IPS-18c (cell line): ENCODE data around the gene NHSL2.
"Not testable (repeated sequence)": the region's sequence is repeated elsewhere in the genome, so short reads cannot be mapped to it uniquely, and the experiment has no call there.

Source experiments
- H3K4me3 ChIP-seq: 2 replicates; pipeline ENCODE4 v1.7.0; 2013; ENCODE audit warnings: low read depth, mild to moderate bottlenecking, low read length, moderate library complexity; ENCODE audit not compliant: insufficient read depth
- H3K9me3 ChIP-seq: one replicate; pipeline ENCODE4 v1.6.1; 2013; ENCODE audit warnings: mild to moderate bottlenecking, low read length, moderate library complexity; ENCODE audit not compliant: control insufficient read depth, insufficient read depth

NHSL2 gene

DNA sequence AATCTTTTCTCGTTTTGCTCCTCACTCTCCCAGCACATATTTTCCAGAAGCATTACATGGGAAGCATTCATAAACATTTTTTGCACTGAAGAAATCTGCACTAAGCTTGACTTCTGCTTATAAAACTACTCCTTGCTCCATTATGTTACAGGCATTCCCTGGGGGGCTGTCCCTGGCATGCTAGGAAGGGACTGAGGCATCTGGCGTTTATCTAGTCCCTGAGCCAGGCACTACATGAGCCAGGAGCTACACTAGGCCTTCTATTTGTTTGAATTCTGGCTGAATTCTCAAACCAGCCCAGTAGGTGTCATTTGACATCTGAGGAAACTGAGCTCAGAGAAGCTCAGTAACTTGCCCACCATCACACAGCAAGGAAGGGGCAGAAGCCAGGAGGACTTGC, 43.3 kb downstream of the NHSL2 start:
- Histone ChIP-seq H3K9me3 (peaks cover 2% of the 10 kb centered on the region), H3K4me3 (peak overlapping the region; percentile 1; the same call in 1 of the 2 replicates)

DNA sequence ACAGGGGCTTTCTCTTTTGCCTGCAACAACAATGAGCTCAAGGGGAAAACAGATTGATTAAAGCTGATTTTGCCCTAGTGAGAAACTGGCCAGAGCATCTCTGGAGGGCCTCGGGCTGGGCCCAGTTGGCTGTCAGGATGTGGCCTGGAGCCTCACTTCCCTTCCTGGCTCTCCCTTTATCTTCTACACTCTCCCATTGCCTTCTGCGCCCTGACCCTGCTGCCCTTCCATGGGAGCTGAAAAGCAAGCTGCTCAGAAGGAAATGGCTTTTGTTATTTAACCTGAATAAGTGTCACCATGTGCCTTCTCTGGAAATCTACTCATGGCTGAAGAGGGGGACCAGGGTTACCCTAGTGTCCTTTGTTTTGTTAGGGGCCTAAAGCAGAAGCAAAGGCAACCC, 43.8 kb downstream of the NHSL2 start:
- peak overlapping the region; percentile 1; the same call in 1 of the 2 replicates for H3K4me3 ChIP-seq
- peaks cover 2% of the 10 kb centered on the region for H3K9me3 ChIP-seq

DNA sequence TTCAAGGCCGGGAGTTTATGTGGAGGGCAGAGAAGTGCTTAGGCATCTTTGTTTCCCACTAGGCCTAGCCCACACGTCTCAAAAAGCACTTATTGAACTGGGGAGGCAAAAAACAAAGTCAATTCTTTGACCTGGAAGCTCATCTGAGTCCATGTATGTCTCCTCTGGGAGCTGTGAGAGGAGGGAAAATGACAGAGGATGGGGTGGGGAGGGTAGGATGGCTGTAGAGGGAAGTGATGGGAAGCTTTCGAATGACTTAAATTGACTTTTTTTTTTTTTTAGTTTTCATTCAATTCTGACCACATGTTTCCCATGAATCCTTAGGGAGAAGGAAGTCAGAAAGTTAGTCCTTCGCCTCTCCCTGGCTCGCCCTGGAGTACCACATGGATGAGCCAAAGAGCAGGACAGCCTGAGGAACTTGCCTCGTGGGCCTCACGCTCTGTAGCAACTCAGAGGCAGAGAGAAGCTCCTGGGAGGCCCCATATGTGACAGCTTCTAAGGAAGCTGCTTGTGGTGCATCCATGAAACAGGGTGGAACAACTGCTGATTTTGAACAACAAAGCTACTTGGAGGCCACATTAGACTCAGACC, 45.0 kb downstream of the NHSL2 start:
- no peak overlapping the region for H3K4me3 ChIP-seq
- peaks cover 2% of the 10 kb centered on the region for H3K9me3 ChIP-seq

DNA sequence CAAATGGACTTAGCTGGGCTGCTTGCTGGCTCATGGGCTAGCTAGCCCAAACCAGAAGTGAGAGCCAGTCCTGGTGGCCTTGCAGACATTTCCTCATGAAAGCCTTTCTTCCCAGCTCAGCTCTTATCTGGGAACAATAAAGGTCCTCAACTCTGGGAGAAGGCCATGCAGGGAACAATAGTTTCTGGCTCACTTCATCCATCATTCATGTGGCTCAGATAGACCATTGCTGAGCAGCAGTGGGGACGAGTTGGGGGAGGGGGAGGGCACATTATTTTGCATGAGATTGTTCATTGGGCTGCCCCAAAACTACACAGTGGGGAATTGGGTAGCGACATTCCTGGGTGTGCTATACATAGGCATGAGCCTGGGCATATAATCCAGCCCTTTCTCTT, 47.6 kb downstream of the NHSL2 start:
- Histone ChIP-seq H3K4me3 (peak overlapping the region; percentile 28), H3K9me3 (no peaks in the 10 kb centered on the region)

DNA sequence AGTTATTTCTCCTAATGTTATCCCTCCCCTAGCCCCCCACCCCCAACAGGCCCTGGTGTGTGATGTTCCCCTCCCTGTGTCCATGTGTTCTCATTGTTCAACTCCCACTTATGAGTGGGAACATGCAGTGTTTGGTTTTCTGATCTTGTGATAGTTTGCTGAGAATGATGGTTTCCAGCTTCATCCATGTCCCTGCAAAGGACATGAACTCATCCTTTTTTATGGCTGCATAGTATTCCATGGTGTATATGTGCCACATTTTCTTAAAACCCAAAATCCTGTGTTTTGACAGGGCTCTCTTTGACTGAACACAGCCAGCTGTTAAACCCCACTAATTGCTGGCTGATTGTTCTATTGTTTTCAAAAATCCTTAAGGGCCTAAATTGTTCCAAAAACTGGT, 53.5 kb downstream of the NHSL2 start:
- not testable (repeated sequence) for H3K9me3 ChIP-seq, H3K4me3 ChIP-seq

DNA sequence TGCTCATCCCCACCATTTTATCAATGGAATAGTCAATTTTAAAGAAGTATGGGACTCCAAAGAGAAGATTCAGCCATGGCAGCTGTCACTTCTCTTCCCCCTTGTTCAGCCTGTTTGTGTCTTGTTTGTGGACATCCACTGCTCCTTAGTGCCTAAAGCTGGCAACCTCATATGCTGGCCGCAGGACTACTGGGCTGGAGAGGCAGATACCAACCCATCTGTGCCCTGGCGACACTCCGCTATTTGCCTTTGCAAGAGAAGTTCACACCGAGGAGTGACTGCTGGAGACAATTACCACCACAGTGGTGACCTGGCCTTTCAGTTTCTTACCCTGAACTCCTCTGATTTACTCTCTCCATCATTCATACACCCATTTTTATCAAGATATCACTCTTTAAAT, 64.3 kb downstream of the NHSL2 start:
- Histone ChIP-seq H3K9me3 (peaks cover 4% of the 10 kb centered on the region), H3K4me3 (no peak overlapping the region)

DNA sequence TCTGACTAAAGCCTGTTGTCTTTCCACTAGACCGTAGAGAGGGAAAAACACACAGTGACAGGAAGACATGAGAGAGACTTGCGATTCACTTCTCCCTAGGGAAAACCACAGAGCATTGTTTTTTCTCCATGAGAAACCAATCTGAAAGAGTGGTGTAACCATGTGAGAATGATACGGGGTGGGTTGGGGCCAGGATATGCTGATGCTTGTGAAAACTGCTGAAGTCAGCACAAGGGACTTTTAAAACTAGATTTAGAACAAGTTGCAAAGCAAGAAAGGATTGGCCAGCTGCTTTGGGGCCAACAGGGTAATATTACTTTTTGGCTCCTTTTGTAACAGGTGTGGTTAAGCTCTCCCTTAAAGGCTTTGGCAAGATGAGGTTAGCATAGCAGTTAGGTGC, 66.1 kb downstream of the NHSL2 start:
- Histone ChIP-seq H3K9me3 (peaks cover 6% of the 10 kb centered on the region), H3K4me3 (no peak overlapping the region)

DNA sequence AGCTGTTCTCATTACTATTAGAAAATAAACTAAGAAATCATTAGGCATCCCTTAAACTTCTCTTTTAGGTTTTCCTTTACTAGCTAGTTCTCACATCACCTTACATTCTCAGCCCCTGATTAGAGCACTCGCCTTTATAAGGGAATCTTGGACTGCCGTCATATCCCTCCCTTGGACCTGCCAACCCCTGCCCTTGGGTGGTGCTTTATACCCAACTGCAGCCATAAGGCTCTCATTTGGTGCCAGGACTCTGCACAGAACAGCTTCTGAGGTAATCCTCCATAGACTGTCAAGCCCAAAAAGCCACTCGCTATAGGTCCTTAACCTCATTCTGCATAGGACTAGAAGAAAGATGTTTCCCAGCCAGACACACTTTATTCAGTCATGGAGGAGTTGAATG, 67.5 kb downstream of the NHSL2 start:
- H3K9me3 ChIP-seq = peaks cover 6% of the 10 kb centered on the region

DNA sequence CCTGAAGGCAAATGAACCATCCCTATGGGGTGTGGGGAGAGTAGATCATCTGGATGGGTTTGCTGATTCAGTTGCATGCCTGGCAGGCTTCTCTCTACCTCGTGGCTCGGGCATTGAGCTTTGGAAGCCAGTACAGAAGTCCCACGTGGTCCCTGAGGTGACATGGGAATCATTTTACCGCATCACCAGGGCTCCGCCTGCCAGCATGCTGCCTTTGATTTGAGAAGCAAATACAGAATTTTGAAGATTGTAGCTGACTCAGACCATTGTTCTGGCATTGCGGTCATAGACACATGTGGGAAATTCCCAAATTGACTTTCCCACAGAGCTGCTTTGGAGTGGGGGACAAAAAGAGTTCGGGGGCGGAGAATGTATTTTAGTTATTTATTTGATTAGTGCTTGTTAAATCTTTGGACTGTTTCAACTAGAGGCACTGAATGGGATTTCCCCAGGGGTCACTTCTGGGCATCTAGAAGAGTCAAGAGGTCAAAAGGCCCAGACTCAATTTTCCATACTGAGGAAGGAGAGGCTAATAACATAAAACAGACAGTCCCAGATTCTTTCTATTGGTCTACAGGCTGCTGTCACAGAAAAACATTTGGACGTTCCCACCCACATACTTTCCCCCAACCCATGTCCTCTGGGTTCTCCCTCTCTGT, 79.3 kb downstream of the NHSL2 start:
- H3K9me3 ChIP-seq = peaks cover 3% of the 10 kb centered on the region
- no peak overlapping the region for H3K4me3 ChIP-seq

More for the DNA sequence above, 67.5 kb downstream of the NHSL2 start:
- no peak overlapping the region for H3K4me3 ChIP-seq

DNA sequence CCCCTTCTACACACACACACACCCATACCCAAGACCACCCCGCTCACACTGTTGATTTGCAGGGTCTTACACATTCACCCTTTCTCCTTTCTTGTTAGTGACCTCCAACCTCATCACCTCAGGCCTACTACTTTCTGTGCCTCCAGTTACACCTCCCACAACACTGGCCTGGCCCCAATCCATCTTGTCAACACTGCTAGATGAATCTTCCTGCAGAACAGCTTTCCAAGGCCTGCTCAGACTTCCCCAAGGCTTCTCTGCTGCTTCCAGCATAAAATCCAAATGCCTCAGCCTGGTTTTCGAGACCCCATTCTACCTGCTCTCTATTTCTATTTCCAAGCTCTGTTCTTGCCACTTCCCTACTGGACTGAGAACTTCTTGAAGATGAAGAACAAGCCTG, 79.9 kb downstream of the NHSL2 start:
- H3K9me3 ChIP-seq = peaks cover 4% of the 10 kb centered on the region
- no peak overlapping the region for H3K4me3 ChIP-seq

DNA sequence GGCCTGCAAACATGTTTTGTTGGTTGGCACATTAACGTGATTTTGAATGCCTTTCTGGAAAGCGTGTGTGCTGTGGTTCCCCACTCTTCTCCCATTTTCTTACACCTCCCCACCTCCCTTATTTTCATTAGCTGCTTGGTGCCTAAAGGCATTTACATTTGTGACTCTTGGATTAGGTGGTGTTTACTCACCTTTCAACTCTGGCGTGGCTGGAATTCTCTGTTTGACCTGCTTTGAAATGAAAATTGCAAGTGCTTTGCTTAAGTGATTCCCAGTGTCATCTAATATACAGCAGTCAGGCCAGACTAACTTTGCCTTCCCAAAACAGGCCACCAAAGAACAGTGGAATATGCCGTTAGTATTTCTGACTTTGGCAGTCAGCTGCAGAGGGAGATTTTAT, 80.5 kb downstream of the NHSL2 start:
- Histone ChIP-seq H3K9me3 (peaks cover 4% of the 10 kb centered on the region), H3K4me3 (no peak overlapping the region; the same call in 1 of the 2 replicates)

DNA sequence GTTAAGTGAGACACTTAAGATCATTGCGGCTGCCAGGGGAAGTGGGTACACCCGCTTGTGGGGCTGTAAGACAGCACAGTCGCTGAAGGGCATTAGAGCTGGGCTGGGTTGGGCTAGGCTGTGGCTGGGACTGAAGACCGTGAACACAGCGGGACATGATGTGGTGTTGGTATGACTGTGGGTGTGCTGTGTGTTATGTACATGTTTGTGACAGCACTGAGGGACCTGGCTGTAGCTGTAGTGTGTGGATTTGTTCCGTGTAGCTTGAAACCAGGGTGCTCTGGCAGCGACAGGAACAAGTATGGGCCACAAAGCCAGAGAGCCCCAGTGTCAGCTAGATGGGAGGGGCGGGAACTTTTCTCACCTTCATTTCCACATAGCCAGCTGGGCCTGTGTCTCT, 82.1 kb downstream of the NHSL2 start:
- H3K4me3 ChIP-seq = no peak overlapping the region
- H3K9me3 ChIP-seq = peaks cover 4% of the 10 kb centered on the region

DNA sequence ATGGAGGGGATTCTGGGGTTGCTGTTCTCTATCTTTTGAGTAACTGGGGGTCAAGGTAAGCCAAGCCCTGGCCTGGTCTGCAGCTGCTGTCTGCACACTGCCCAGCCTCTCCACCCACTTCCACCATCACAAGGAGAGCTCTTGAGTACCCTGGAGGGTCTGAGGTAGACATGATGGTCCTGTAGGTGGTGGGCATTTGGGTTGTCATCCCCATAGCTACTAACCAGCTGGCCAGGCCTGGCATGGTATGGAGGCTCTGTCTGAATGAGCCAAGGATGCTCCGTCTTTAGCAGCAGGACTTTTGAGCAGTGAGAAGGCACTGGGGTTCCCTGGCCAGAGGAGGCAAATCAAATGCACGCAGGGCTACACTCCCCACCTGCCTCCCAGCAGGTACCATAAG, 82.7 kb downstream of the NHSL2 start:
- H3K4me3 ChIP-seq = no peak overlapping the region
- peaks cover 4% of the 10 kb centered on the region for H3K9me3 ChIP-seq

DNA sequence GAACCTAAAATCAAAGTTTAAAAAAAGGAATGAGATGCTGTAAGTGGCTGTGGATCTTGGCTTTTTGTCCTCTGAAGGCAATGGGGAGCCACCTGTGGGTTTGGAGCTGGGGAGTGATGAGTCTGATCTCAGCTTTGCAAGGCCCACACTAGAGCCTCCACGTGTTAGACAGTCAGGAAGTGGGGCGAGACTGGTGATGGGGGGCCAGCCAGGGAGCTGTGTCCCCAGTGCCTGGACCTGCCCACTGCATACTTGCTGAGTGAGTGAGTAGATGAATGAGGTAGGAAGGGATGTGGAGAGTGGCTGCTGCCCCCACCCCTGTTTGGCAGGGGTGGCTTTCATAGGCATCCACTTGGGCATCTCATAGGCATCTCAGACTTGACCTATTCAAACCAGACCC, 84.0 kb downstream of the NHSL2 start:
- H3K9me3 ChIP-seq = peaks cover 2% of the 10 kb centered on the region
- no peak overlapping the region for H3K4me3 ChIP-seq

DNA sequence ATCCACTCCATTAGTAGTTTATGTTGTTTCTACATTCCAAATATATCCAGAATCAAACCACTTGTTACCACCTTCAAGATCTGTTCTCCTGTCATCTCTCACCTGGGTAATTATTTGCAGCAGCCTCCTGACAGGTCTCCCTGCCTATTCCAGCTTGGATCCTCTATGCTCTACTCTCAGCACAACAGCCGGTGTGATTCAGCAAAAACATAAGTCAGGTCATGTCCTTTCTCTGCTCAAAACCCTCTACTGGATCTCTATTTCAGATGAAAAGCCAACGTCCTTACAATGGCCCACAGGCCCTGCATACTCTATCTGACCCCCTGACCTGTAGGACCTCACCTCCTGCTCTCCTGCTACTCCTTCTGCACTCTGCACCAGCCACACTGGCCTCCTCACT, 84.5 kb downstream of the NHSL2 start:
- peaks cover 2% of the 10 kb centered on the region for H3K9me3 ChIP-seq

DNA sequence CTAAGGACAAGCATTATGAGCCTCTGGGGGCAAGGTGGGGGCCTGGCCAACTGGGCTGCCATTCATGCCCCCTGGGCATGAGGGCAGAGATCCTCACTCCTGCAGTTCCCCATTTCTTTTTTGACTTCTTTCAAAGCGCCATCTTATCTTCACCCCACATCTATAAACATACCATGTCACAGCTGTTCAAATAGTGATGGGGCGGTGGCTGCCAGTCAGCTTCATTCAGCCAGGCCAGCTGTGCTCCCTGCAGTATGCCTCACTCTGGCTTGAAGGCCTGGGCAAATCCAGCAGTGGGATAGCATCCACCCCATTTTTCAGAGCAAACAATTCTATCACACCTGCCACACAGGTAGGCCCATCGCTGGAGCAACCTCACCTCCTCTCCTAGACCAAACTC, 85.5 kb downstream of the NHSL2 start:
- peaks cover 2% of the 10 kb centered on the region for H3K9me3 ChIP-seq
- no peak overlapping the region for H3K4me3 ChIP-seq

More for the DNA sequence above, 84.5 kb downstream of the NHSL2 start:
- no peak overlapping the region for H3K4me3 ChIP-seq

DNA sequence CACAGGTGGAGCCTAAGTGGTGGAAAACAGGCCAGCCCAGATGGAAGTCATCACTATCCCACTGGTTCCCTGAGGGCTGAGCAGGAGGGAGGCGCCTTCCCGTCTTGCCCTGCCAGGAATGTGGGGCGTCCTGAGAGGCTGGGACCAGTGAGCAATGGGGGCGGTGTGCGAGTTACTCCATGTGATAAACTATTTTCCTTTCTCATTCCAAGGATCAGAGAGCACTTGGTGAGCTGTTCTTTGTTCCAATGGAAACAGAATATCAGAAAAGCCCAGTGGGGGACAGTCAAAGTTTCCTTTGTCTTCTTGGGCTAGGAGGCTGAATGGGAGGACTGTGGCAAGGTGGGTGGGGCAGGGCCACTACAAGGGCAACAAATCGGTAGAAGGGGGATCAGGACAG, 86.2 kb downstream of the NHSL2 start:
- no peak overlapping the region for H3K4me3 ChIP-seq

DNA sequence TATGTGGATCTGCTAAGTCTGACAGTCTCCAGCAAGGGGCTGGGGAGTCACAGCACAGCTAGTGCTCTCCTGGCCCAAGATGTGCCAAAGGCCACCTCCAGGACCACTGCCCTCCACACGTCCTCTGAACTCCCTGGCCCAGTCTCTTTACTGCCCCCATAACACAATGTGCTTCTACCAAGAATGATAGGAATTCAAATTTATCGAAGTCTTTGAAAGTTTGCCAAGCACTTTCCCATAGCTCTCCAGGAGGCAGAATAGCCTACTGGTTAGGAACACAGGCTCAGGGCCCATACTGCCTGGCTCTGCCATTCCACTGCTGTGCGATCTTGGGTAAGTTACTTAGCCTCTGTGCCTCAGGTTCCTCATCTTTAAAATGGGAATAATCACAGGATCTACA, 86.7 kb downstream of the NHSL2 start:
- no peak overlapping the region for H3K4me3 ChIP-seq
- H3K9me3 ChIP-seq = peaks cover 2% of the 10 kb centered on the region

More for the DNA sequence above, 86.2 kb downstream of the NHSL2 start:
- H3K9me3 ChIP-seq = peaks cover 2% of the 10 kb centered on the region
